Kidney epithelial cell (primary cell): Measurements from ENCODE around the gene C16orf89. TPM values are rescaled to one million over a fixed set of nuclear protein-coding genes. Genes with fewer than 3 reads are reported as not detected.

ENCODE experiments used
- DNase-seq: peaks from one replicate; pipeline ENCODE4 v3.0.0-alpha.2; 2010; ENCODE audit warnings: low read depth
- H3K27me3 ChIP-seq: 2 replicates; pipeline ENCODE4 v1.6.0; 2011; ENCODE audit warnings: low read length; ENCODE audit not compliant: control insufficient read depth, insufficient read depth
- H3K36me3 ChIP-seq: 2 replicates; pipeline ENCODE4 v1.5.1; 2011; ENCODE audit warnings: low read length; ENCODE audit not compliant: control insufficient read depth, insufficient read depth
- H3K4me3 ChIP-seq: 2 replicates; pipeline ENCODE4 v1.5.1; 2011; ENCODE audit warnings: low read depth, mild to moderate bottlenecking, control low read depth, low read length
- CTCF ChIP-seq: IDR thresholded peaks from 2 replicates; pipeline ENCODE4 v1.5.1; 2011; ENCODE audit warnings: mild to moderate bottlenecking, moderate library complexity, low read length, control low read depth, inconsistent platforms; ENCODE audit not compliant: insufficient read depth, poor library complexity, severe bottlenecking
- total RNA-seq: library from RNA; depleted of rRNA; stranded (reverse); fragments of >200 nt; gene quantifications from 2 replicates; pipeline ENCODE4 v1.2.3, GENCODE V29; 2015

Gene C16orf89
- total RNA-seq, 1 donor from 2014 or later = 1.0 TPM

- Histone ChIP-seq H3K27me3 (peaks cover 18% of the 10 kb centered on the region), H3K4me3 (no peak overlapping the region), H3K36me3 (no peaks in the 10 kb centered on the region)
- DNase-seq = no peak
- no peak for TF ChIP-seq CTCF
Measured at GRCh38 chr16:5006348-5007193, 59.2 kb downstream of the C16orf89 start.

GRCh38 chr16:5005916-5006315 lies 59.8 kb downstream of the C16orf89 start:
- no peak for DNase-seq
- Histone ChIP-seq H3K4me3 (no peak overlapping the region), H3K27me3 (peaks cover 15% of the 10 kb centered on the region), H3K36me3 (no peaks in the 10 kb centered on the region)
- no peak for TF ChIP-seq CTCF

GRCh38 chr16:5004311-5004710 lies 61.4 kb downstream of the C16orf89 start:
- Histone ChIP-seq H3K4me3 (no peak overlapping the region), H3K27me3 (peaks cover 6% of the 10 kb centered on the region), H3K36me3 (no peaks in the 10 kb centered on the region)
- no peak for DNase-seq
- no peak for TF ChIP-seq CTCF

GRCh38 chr16:5003828-5004227 lies 61.9 kb downstream of the C16orf89 start:
- H3K4me3 ChIP-seq = no peak overlapping the region
- TF ChIP-seq CTCF = no peak
- no peak for DNase-seq
- no peaks in the 10 kb centered on the region for H3K36me3 ChIP-seq
- H3K27me3 ChIP-seq = peaks cover 6% of the 10 kb centered on the region

DNA sequence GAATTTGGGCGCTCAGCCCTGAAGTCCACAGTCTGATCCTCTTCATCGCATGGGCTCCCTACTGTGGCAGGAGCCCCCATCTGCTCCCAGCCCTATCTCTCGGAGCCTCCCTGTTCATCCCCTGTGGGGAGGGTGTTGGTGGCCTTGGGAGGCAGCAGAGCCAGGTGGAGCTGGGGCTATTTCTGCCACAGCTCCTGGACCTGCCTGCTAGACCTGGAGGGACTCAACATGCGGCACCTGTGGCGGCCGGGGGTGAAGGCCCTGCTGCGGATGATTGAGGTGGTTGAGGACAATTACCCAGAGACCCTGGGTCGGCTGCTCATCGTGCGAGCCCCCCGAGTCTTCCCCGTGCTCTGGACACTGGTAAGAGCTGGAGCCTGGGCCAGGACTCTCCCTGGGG lies 62.5 kb downstream of the C16orf89 start:
- no peak overlapping the region for H3K4me3 ChIP-seq
- no peak for TF ChIP-seq CTCF
- H3K27me3 ChIP-seq = peaks cover 6% of the 10 kb centered on the region
- no peak for DNase-seq
- H3K36me3 ChIP-seq = no peaks in the 10 kb centered on the region

DNA sequence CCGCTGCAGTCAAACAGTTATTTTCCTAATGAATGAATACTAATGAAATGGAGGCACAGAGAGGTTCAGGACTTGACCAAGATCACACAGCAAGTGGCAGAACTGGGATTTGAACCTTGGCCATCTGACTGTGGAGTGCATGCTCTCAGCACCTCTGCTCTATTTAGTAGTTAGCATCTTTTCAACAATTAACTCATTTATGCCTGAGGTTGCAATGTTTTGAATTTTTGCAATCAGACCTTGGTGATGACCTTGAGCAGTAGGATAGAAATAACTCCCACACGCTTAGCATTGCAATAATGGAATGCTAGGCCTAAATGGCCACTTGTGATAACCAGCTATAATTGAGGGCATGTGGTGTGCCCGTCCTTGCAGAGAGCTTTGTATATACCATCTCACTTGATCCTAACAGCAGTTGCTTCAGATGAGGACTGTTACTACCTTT lies 63.0 kb downstream of the C16orf89 start:
- no peak for DNase-seq
- Histone ChIP-seq H3K36me3 (no peaks in the 10 kb centered on the region), H3K27me3 (peaks cover 6% of the 10 kb centered on the region), H3K4me3 (no peak overlapping the region)
- TF ChIP-seq CTCF = no peak
